ENCODE results near the gene MOCOS. TPM values are rescaled to one million over a fixed set of nuclear protein-coding genes. Genes with fewer than 3 reads are reported as not detected.
"Not testable (repeated sequence)": the region's sequence is repeated elsewhere in the genome, so short reads cannot be mapped to it uniquely, and the experiment has no call there.

Gene MOCOS
- total RNA-seq, 2 donors from 2014 or later = 2.0 to 2.8 TPM

GRCh38 chr18:36203360-36203895 lies 16.1 kb downstream of the MOCOS start:
- TF ChIP-seq, protein P1, sequence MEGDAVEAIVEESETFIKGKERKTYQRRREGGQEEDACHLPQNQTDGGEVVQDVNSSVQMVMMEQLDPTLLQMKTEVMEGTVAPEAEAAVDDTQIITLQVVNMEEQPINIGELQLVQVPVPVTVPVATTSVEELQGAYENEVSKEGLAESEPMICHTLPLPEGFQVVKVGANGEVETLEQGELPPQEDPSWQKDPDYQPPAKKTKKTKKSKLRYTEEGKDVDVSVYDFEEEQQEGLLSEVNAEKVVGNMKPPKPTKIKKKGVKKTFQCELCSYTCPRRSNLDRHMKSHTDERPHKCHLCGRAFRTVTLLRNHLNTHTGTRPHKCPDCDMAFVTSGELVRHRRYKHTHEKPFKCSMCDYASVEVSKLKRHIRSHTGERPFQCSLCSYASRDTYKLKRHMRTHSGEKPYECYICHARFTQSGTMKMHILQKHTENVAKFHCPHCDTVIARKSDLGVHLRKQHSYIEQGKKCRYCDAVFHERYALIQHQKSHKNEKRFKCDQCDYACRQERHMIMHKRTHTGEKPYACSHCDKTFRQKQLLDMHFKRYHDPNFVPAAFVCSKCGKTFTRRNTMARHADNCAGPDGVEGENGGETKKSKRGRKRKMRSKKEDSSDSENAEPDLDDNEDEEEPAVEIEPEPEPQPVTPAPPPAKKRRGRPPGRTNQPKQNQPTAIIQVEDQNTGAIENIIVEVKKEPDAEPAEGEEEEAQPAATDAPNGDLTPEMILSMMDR (IDR thresholded peaks at IDR 0.05) = no peak
- DNase-seq (ENCODE audit: low spot score) = no peak
- Histone ChIP-seq H3K9me3 (no peaks in the 10 kb centered on the region), H3K4me1 (ENCODE audit: control insufficient read depth in 1 of 2, low read depth in 2 of 2) (no peaks in the 10 kb centered on the region), H3K27ac (no peak overlapping the region), H3K36me3 (no peaks in the 10 kb centered on the region), H3K4me3 (no peak overlapping the region), H3K27me3 (replicated peaks; ENCODE audit: insufficient read depth) (no peaks in the 10 kb centered on the region)
- no peak for ATAC-seq (ENCODE audit: insufficient number of reproducible peaks, low FRiP score, low read depth)

- H3K27ac ChIP-seq = no peak overlapping the region
- no peaks in the 10 kb centered on the region for H3K36me3 ChIP-seq
- no peak overlapping the region for H3K4me3 ChIP-seq
- no peak for ATAC-seq (ENCODE audit: insufficient number of reproducible peaks, low FRiP score, low read depth)
- H3K27me3 ChIP-seq (replicated peaks; ENCODE audit: insufficient read depth) = no peaks in the 10 kb centered on the region
- no peak for DNase-seq (ENCODE audit: low spot score)
- no peaks in the 10 kb centered on the region for H3K4me1 ChIP-seq (ENCODE audit: control insufficient read depth in 1 of 2, low read depth in 2 of 2)
- TF ChIP-seq, protein P1 (IDR thresholded peaks at IDR 0.05) = no peak
- no peaks in the 10 kb centered on the region for H3K9me3 ChIP-seq
These were observed 17.9 kb downstream of the MOCOS start for GRCh38 chr18:36205166-36205565.

- peaks cover 2 to 4% of the 10 kb centered on the region in 2 donors for H3K4me1 ChIP-seq (ENCODE audit: control insufficient read depth in 1 of 2, low read depth in 2 of 2)
- no peaks in the 10 kb centered on the region for H3K36me3 ChIP-seq
- H3K9me3 ChIP-seq = no peaks in the 10 kb centered on the region
- no peaks in the 10 kb centered on the region for H3K27me3 ChIP-seq (replicated peaks; ENCODE audit: insufficient read depth)
- H3K4me3 ChIP-seq = no peak overlapping the region
- no peak for ATAC-seq (ENCODE audit: insufficient number of reproducible peaks, low FRiP score, low read depth)
- H3K27ac ChIP-seq = no peak overlapping the region
- TF ChIP-seq, protein P1 (IDR thresholded peaks at IDR 0.05) = no peak
- no peak for DNase-seq (ENCODE audit: low spot score)
These were observed 20.0 kb downstream of the MOCOS start for GRCh38 chr18:36207303-36207702.

GRCh38 chr18:36207969-36208368 lies 20.7 kb downstream of the MOCOS start:
- not testable (repeated sequence) for H3K4me3 ChIP-seq; ATAC-seq (ENCODE audit: insufficient number of reproducible peaks, low FRiP score, low read depth); DNase-seq (ENCODE audit: low spot score); H3K9me3 ChIP-seq; H3K36me3 ChIP-seq; H3K27me3 ChIP-seq (replicated peaks; ENCODE audit: insufficient read depth); H3K27ac ChIP-seq
- H3K4me1 ChIP-seq (ENCODE audit: control insufficient read depth in 1 of 2, low read depth in 2 of 2) = peaks cover 6 to 11% of the 10 kb centered on the region in 2 donors

- Histone ChIP-seq H3K36me3 (no peaks in the 10 kb centered on the region), H3K27me3 (replicated peaks; ENCODE audit: insufficient read depth) (no peaks in the 10 kb centered on the region), H3K9me3 (no peaks in the 10 kb centered on the region), H3K4me3 (no peak overlapping the region), H3K27ac (no peak overlapping the region), H3K4me1 (ENCODE audit: control insufficient read depth in 1 of 2, low read depth in 2 of 2) (peaks cover 6 to 14% of the 10 kb centered on the region in 2 donors)
- ATAC-seq (ENCODE audit: insufficient number of reproducible peaks, low FRiP score, low read depth) (no peak), DNase-seq (ENCODE audit: low spot score) (no peak)
- TF ChIP-seq, protein P1 (IDR thresholded peaks at IDR 0.05) = no peak
These were observed 24.3 kb downstream of the MOCOS start for GRCh38 chr18:36211612-36212065.

All from thoracic aorta (tissue), 2 donors.